Measurements from ENCODE around the gene AGMO. TPM values are rescaled to one million over a fixed set of nuclear protein-coding genes. Genes with fewer than 3 reads are reported as not detected.

AGMO gene
- total and polyA plus RNA-seq, 2 experiments from 2014 or later = 0.42 to 0.55 TPM

GRCh38 chr7:15376600-15376999, 185.2 kb downstream of the AGMO start:
- ATAC-seq = no peak
- no peaks in the 10 kb centered on the region; the same call in 2 of the 3 replicates for H3K4me1 Mint-ChIP-seq

More at GRCh38 chr7:15376600-15376999, 185.2 kb downstream of the AGMO start:
- no peaks in the 10 kb centered on the region for H3K36me3 Mint-ChIP-seq (ENCODE audit: low read depth)
- H3K27ac Mint-ChIP-seq = no peak overlapping the region
- H3K27me3 Mint-ChIP-seq (ENCODE audit: insufficient read depth, low read depth, poor library complexity) = no peaks in the 10 kb centered on the region
- no peaks in the 10 kb centered on the region for H3K36me3 ChIP-seq (ENCODE audit: insufficient read depth)
- H3K9me2 ChIP-seq (ENCODE audit: insufficient read depth) = no peaks in the 10 kb centered on the region
- no peak for TF ChIP-seq NANOG (IDR thresholded peaks at IDR 0.05; ENCODE audit: borderline replicate concordance)
- TF ChIP-seq CTCF (conservative IDR thresholded peaks at IDR 0.05; ENCODE audit: low read depth in 2 of 2) = no peak
- TF ChIP-seq REST (IDR thresholded peaks at IDR 0.05; ENCODE audit: unreplicated experiment) = no peak
- TF ChIP-seq JUNB (IDR thresholded peaks at IDR 0.05; ENCODE audit: unreplicated experiment) = no peak
- no peak for TF ChIP-seq POLR2AphosphoS5 (IDR thresholded peaks at IDR 0.05; ENCODE audit: low read depth)
- TF ChIP-seq STAT1 (IDR thresholded peaks at IDR 0.05; ENCODE audit: unreplicated experiment) = no peak
- no peak for TF ChIP-seq EZH2 (IDR thresholded peaks at IDR 0.05; ENCODE audit: low read depth, unreplicated experiment)
- TF ChIP-seq ZNF462 (CRISPR knock-in tag; IDR thresholded peaks at IDR 0.05) = no peak
- no peak for TF ChIP-seq ZNF331 (CRISPR knock-in tag; IDR thresholded peaks at IDR 0.05; ENCODE audit: low read depth)
- TF ChIP-seq ZNF114 (CRISPR knock-in tag; IDR thresholded peaks at IDR 0.05) = no peak
- TF ChIP-seq ETS1 (IDR thresholded peaks at IDR 0.05) = no peak
- no peak for TF ChIP-seq CREB1 (CRISPR knock-in tag; IDR thresholded peaks at IDR 0.05; ENCODE audit: low read depth)
- no peak for TF ChIP-seq EZH2phosphoT487 (IDR thresholded peaks at IDR 0.05; ENCODE audit: unreplicated experiment)
- H3K27ac ChIP-seq (ENCODE audit: low read depth) = no peak overlapping the region
- H3K4me3 ChIP-seq = no peak overlapping the region
- no peak overlapping the region for H3K4me3 Mint-ChIP-seq
- H3K9me3 Mint-ChIP-seq = no peaks in the 10 kb centered on the region
- H3K79me2 ChIP-seq (replicated peaks; ENCODE audit: insufficient read depth) = no peaks in the 10 kb centered on the region
- no peaks in the 10 kb centered on the region for H3K27me3 ChIP-seq (ENCODE audit: insufficient read depth)
- H3K4me2 ChIP-seq = no peak overlapping the region
- no peaks in the 10 kb centered on the region for H3K4me1 ChIP-seq (ENCODE audit: insufficient read depth)
- H3F3A ChIP-seq (replicated peaks; ENCODE audit: low read depth) = no peaks in the 10 kb centered on the region
- no peak overlapping the region for H2AFZ ChIP-seq
- no peak for DNase-seq (ENCODE audit: low spot score)
- no peaks in the 10 kb centered on the region for H4K20me1 ChIP-seq (replicated peaks; ENCODE audit: insufficient read depth)
